DOHH2 (cell line): ENCODE data around the gene PKDCC.

ENCODE experiments used
- CTCF ChIP-seq: fragments of 200-600 bp; sonication (generic); IDR thresholded peaks from one replicate; pipeline ENCODE4 v1.5.1; 2014; ENCODE audit warnings: antibody characterized with exemption, mild to moderate bottlenecking, low read depth, low read length; ENCODE audit not compliant: poor library complexity, severe bottlenecking
- EZH2phosphoT487 ChIP-seq: fragments of 200-600 bp; sonication (generic); IDR thresholded peaks from 2 replicates; pipeline ENCODE4 v1.6.1; 2017; ENCODE audit warnings: borderline replicate concordance, mild to moderate bottlenecking, antibody characterized with exemption, low read length, moderate library complexity, mixed read lengths

- TF ChIP-seq CTCF (no peak), EZH2phosphoT487 (no peak)
Measured at GRCh38 chr2:42101206-42102023, 53.6 kb downstream of the PKDCC start.
